DLD1 (cell line): ENCODE results near the gene HSPBP1.

Experiments
- in situ Hi-C: cut with HindIII; loops from 2 replicates; pipeline ENCODE4 v1.10.0; 2017; ENCODE audit warnings: low sequenced_read_pairs

Gene HSPBP1

GRCh38 chr19:55276720-55277430 is 3.0 kb downstream of the HSPBP1 start:
- in situ Hi-C loops: no loop called here

- in situ Hi-C loops: no loop called here
These were observed 3.8 kb downstream of the HSPBP1 start for GRCh38 chr19:55275851-55276719.

- in situ Hi-C loops: no loop called here
These were observed 5.8 kb downstream of the HSPBP1 start for GRCh38 chr19:55273978-55274707.

GRCh38 chr19:55272142-55272541 is 7.8 kb downstream of the HSPBP1 start:
- in situ Hi-C loops: no loop called here

GRCh38 chr19:55270172-55270942 is 9.6 kb downstream of the HSPBP1 start:
- in situ Hi-C loops: no loop called here

GRCh38 chr19:55269299-55269698 is 10.6 kb downstream of the HSPBP1 start:
- in situ Hi-C loops: no loop called here

GRCh38 chr19:55266840-55267239 is 13.1 kb downstream of the HSPBP1 start:
- in situ Hi-C loops: no loop called here

- in situ Hi-C loops: no loop called here
These were observed 13.5 kb downstream of the HSPBP1 start for GRCh38 chr19:55266404-55266803.

- in situ Hi-C loops: no loop called here
These were observed 14.1 kb downstream of the HSPBP1 start for GRCh38 chr19:55265723-55266386.

- in situ Hi-C loops: no loop called here
These were observed 14.7 kb downstream of the HSPBP1 start for GRCh38 chr19:55265173-55265572.

- in situ Hi-C loops: no loop called here
These were observed 15.4 kb downstream of the HSPBP1 start for GRCh38 chr19:55264531-55264930.

GRCh38 chr19:55262359-55262758 is 17.6 kb downstream of the HSPBP1 start:
- in situ Hi-C loops: no loop called here

GRCh38 chr19:55261671-55262126 is 18.2 kb downstream of the HSPBP1 start:
- in situ Hi-C loops: no loop called here

GRCh38 chr19:55259540-55260210 is 20.2 kb downstream of the HSPBP1 start:
- in situ Hi-C loops: no loop called here

- in situ Hi-C loops: no loop called here
These were observed 20.9 kb downstream of the HSPBP1 start, which contains the start of gene PPP6R1 for GRCh38 chr19:55258828-55259539. PPP6R1 (minus strand) TSS chr19:55259017; CDS start chr19:55247103, 11,914 bp downstream.

GRCh38 chr19:55258476-55258827 is 21.5 kb downstream of the HSPBP1 start:
- in situ Hi-C loops: no loop called here

GRCh38 chr19:55257461-55258420 is 22.2 kb downstream of the HSPBP1 start:
- in situ Hi-C loops: no loop called here
